ENCODE data around the gene HMGN1.

DNA sequence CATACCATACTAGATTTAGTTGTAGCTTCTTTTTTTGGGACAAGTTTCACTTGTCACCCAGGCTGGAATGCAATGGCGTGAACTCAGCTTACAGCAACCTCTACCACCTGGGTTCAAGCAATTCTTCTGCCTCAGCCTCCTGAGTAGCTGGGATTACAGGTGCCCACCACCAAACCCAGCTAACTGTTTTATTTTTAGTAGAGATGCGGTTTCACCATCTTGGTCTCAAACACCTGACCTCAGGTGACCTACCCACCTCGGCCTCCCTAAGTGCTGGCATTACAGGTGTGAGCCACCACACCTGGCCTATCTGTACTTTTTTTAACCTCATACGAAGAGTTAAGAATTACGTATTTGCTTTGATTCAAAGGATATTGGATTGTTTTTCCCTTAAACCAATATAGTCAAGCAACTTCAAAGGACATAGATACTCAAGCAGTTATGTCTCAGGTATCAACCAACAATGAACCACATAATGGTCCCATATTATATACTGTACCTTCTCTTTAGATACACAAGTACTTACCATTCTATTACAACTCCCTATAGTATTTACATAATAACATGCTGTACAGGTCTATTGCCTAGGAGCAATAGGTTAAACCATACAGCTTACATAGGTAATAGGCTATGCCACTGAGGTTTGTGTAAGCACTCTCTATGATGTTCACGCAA is 7.5 kb downstream of the HMGN1 start:
- TF ChIP-seq, protein P1, sequence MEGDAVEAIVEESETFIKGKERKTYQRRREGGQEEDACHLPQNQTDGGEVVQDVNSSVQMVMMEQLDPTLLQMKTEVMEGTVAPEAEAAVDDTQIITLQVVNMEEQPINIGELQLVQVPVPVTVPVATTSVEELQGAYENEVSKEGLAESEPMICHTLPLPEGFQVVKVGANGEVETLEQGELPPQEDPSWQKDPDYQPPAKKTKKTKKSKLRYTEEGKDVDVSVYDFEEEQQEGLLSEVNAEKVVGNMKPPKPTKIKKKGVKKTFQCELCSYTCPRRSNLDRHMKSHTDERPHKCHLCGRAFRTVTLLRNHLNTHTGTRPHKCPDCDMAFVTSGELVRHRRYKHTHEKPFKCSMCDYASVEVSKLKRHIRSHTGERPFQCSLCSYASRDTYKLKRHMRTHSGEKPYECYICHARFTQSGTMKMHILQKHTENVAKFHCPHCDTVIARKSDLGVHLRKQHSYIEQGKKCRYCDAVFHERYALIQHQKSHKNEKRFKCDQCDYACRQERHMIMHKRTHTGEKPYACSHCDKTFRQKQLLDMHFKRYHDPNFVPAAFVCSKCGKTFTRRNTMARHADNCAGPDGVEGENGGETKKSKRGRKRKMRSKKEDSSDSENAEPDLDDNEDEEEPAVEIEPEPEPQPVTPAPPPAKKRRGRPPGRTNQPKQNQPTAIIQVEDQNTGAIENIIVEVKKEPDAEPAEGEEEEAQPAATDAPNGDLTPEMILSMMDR (IDR thresholded peaks at IDR 0.05), result no peak
- TF ChIP-seq EZH2 (IDR thresholded peaks at IDR 0.05; ENCODE audit: borderline replicate concordance, insufficient read depth, low read depth, low read length, poor library complexity, severe bottlenecking), result no peak
